ENCODE results near the gene DAB1. TPM values are rescaled to one million over a fixed set of nuclear protein-coding genes. Genes with fewer than 3 reads are reported as not detected.

The DAB1 gene
- total and polyA plus RNA-seq, 2 of the 8 experiments (the other 6 are each of a cell fraction or from before 2014, with no cell fraction given), result 4.4 to 11.8 TPM

GRCh38 chr1:57461405-57461804 lies 37.5 kb upstream of the DAB1 start (continued):
- no peak for TF ChIP-seq CTCF (IDR thresholded peaks at IDR 0.05; ENCODE audit: control extremely low read depth in 1 of 3, insufficient read depth in 1 of 3, low read depth in 1 of 3, low read length in 3 of 3)

All from H1 (cell line).